ENCODE results near the gene CCDC137. TPM values are rescaled to one million over a fixed set of nuclear protein-coding genes. Genes with fewer than 3 reads are reported as not detected.

The CCDC137 gene
- total and polyA plus RNA-seq, 2 of the 13 experiments (the other 11 are each of a cell fraction or from before 2014, with no cell fraction given) = 14.6 to 39.1 TPM

DNA sequence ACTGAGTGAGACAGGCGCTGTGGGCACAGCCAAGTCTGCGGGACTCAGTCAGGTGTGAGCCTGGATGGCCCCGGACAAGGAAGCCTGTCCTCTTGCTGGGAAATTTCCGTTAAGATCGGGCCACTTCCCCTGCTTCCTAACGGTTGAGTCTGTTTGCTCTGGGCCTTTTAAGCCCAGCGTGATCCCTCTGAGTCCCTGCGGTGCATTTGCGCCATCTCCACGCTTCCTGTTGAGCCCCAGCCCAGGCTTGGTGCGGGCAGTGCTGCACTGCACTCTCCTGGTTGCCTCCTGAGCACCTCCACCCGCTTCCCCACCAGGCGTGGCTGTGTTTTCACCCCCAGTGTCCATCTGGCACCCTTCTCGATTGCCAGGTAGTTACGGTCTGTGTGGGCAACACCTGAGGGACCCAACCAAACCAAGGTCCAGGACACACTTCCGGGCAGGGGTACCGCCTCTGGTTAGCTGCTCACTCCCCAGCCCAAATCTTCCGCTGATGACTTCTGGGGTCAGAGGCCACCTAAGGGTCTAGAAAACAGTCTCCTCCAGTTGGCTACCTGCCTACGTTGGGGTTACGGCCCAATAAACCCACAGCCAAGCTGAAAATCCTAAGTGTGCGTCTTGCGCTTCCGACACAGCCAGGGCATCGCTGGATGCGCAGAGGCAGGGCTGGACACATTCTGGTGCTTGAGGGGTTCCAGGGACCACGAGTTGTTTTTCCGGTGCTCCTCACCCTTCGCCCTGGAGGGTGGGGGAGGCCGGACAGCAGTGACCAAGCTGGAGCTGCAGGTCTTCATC lies 44.2 kb downstream of the CCDC137 start (continued):
- TF ChIP-seq, protein P1, sequence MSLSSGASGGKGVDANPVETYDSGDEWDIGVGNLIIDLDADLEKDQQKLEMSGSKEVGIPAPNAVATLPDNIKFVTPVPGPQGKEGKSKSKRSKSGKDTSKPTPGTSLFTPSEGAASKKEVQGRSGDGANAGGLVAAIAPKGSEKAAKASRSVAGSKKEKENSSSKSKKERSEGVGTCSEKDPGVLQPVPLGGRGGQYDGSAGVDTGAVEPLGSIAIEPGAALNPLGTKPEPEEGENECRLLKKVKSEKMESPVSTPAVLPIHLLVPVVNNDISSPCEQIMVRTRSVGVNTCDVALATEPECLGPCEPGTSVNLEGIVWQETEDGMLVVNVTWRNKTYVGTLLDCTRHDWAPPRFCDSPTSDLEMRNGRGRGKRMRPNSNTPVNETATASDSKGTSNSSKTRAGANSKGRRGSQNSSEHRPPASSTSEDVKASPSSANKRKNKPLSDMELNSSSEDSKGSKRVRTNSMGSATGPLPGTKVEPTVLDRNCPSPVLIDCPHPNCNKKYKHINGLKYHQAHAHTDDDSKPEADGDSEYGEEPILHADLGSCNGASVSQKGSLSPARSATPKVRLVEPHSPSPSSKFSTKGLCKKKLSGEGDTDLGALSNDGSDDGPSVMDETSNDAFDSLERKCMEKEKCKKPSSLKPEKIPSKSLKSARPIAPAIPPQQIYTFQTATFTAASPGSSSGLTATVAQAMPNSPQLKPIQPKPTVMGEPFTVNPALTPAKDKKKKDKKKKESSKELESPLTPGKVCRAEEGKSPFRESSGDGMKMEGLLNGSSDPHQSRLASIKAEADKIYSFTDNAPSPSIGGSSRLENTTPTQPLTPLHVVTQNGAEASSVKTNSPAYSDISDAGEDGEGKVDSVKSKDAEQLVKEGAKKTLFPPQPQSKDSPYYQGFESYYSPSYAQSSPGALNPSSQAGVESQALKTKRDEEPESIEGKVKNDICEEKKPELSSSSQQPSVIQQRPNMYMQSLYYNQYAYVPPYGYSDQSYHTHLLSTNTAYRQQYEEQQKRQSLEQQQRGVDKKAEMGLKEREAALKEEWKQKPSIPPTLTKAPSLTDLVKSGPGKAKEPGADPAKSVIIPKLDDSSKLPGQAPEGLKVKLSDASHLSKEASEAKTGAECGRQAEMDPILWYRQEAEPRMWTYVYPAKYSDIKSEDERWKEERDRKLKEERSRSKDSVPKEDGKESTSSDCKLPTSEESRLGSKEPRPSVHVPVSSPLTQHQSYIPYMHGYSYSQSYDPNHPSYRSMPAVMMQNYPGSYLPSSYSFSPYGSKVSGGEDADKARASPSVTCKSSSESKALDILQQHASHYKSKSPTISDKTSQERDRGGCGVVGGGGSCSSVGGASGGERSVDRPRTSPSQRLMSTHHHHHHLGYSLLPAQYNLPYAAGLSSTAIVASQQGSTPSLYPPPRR (CRISPR knock-in tag; IDR thresholded peaks at IDR 0.05; ENCODE audit: borderline replicate concordance) = no peak
- TF ChIP-seq RBM22 (optimal IDR thresholded peaks at IDR 0.05; ENCODE audit: low read length) (peak; percentile 83), MTA1 (CRISPR knock-in tag; IDR thresholded peaks at IDR 0.05; ENCODE audit: borderline replicate concordance) (no peak; the same call in 1 of the 2 replicates), TP53 (CRISPR knock-in tag; conservative IDR thresholded peaks at IDR 0.05) (no peak), ZNF331 (CRISPR knock-in tag; IDR thresholded peaks at IDR 0.05) (no peak), ZNF747 (CRISPR knock-in tag; IDR thresholded peaks at IDR 0.05; ENCODE audit: borderline replicate concordance) (no peak), SNAPC2 (CRISPR knock-in tag; IDR thresholded peaks at IDR 0.05) (no peak), NONO (IDR thresholded peaks at IDR 0.05) (no peak), NONO (CRISPR knock-in tag; conservative IDR thresholded peaks at IDR 0.05) (no peak; the same call in 1 of the 2 replicates), HNRNPLL (IDR thresholded peaks at IDR 0.05; ENCODE audit: low read depth, low read length, poor library complexity, severe bottlenecking) (no peak), CBX5 (CRISPR knock-in tag; IDR thresholded peaks at IDR 0.05; ENCODE audit: borderline replicate concordance) (peak; percentile 16), MAFG (CRISPR knock-in tag; IDR thresholded peaks at IDR 0.05) (no peak), NR2F1 (CRISPR knock-in tag; IDR thresholded peaks at IDR 0.05) (no peak), CREB1 (IDR thresholded peaks at IDR 0.05) (no peak), CREB1 (CRISPR knock-in tag; IDR thresholded peaks at IDR 0.05) (no peak), PLRG1 (conservative IDR thresholded peaks at IDR 0.05) (no peak)
- TF ChIP-seq, protein P2, sequence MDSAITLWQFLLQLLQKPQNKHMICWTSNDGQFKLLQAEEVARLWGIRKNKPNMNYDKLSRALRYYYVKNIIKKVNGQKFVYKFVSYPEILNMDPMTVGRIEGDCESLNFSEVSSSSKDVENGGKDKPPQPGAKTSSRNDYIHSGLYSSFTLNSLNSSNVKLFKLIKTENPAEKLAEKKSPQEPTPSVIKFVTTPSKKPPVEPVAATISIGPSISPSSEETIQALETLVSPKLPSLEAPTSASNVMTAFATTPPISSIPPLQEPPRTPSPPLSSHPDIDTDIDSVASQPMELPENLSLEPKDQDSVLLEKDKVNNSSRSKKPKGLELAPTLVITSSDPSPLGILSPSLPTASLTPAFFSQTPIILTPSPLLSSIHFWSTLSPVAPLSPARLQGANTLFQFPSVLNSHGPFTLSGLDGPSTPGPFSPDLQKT (CRISPR knock-in tag; IDR thresholded peaks at IDR 0.05; ENCODE audit: borderline replicate concordance) = no peak
- TF ChIP-seq, protein P3, sequence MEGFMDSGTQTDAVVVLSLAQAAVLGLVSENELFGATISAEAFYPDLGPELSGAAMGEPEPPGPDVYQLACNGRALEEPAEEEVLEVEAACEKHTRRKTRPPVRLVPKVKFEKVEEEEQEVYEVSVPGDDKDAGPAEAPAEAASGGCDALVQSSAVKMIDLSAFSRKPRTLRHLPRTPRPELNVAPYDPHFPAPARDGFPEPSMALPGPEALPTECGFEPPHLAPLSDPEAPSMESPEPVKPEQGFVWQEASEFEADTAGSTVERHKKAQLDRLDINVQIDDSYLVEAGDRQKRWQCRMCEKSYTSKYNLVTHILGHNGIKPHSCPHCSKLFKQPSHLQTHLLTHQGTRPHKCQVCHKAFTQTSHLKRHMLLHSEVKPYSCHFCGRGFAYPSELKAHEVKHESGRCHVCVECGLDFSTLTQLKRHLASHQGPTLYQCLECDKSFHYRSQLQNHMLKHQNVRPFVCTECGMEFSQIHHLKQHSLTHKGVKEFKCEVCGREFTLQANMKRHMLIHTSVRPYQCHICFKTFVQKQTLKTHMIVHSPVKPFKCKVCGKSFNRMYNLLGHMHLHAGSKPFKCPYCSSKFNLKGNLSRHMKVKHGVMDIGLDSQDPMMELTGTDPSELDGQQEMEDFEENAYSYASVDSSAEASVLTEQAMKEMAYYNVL (CRISPR knock-in tag; IDR thresholded peaks at IDR 0.05; ENCODE audit: borderline replicate concordance) = no peak
- TF ChIP-seq, protein P4, sequence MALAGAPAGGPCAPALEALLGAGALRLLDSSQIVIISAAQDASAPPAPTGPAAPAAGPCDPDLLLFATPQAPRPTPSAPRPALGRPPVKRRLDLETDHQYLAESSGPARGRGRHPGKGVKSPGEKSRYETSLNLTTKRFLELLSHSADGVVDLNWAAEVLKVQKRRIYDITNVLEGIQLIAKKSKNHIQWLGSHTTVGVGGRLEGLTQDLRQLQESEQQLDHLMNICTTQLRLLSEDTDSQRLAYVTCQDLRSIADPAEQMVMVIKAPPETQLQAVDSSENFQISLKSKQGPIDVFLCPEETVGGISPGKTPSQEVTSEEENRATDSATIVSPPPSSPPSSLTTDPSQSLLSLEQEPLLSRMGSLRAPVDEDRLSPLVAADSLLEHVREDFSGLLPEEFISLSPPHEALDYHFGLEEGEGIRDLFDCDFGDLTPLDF (CRISPR knock-in tag; IDR thresholded peaks at IDR 0.05) = no peak
